HS-5 (cell line): Measurements from ENCODE around the gene IRAK2.

Experiments
- DNase-seq: peaks from one replicate; pipeline ENCODE4 v3.0.0-alpha.2; 2012; ENCODE audit warnings: low read depth

The IRAK2 gene

DNA sequence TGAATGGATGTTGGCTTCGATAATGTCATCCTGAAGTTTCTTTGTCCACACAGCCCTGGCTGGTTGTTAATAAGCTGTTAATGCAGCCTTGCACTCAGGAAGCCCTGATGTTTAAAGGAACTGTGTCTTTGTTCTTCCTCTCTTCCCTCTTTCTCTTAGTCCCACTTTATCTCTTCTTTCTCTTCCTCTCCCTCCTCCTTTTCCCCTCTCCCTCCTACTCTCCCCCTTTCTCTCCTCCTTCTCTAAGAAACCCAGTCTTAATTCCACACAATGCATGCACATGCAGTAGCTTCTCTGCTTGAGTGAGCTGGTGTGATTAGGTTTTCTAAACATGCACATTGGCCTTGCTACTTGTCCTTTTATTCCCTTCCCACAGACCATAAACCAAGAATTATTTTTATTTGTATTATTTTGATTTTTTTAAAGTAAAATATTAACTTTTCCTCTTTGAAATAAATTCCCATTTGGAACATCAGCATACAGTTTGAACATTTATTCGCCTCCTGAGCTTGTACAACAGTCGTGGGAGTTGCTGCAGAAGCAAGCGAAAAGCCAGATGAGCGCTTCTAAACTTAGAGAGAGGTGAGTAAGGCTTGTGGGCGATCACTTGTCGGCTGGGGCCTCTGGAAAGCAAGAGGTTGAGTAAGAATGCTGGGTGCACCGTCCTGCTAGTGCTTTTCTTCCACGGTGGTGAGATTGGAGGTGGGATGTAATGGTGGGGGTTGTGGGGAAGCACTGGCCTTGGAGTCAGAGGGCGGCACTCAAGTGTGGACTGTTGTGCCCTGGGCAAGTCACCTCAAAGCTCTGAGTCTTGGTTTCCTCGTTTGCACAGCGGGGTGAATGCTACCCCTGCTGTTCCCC, 120.8 kb downstream of the IRAK2 start:
- DNase-seq = no peak

DNA sequence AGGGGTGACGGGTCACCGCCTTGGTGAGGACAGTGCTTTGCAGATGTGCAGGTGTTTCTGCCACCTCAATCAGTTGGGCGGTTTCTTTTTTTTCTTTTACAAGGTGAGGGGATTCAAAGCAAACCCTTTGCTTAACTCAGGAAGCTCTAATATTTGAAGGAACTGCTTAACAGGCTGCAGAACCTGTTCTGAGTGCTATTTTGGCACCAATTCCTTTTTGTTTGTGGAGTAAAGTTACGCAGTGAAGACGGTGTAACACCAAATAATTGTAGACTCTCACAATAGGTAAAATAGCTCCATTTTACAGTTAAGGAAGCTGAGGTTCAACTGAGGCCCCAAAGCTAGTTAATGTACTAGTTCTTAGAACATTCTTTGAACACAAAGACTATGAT, 121.4 kb downstream of the IRAK2 start:
- no peak for DNase-seq

DNA sequence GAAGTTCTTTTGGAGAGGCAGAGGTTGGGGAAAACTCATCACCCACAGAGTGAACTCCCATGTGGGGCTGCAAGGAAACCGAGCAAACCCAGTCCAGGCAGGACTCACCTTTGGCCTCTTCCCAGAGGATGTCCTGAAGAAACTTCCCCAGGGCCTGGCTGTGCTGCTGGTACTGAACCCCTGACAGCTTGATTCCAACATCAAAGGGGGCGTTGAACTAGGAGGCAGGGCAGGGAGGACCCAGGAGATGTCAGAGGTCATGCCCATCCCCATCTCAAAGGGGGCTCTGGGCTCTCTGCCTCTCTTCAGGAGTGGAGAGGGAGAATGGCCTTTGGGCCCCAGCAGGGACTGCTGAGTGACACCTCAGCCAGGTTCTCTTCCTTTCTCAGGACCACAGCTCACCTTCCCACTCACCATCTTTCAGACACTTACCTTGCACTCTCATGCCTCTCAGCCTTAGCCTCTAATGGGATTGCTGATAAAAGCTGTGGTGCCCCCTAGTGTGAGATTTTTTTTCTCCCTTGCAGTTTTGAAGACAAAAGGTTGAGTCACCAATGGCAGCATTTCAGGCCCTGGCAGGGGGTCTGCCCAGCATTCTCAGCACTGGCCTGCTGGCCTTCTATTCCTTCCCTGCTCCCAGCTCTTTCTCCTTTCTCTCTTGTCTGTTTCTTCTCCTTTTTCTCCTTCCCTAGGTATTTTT, 122.0 kb downstream of the IRAK2 start:
- peak; percentile 18 for DNase-seq

DNA sequence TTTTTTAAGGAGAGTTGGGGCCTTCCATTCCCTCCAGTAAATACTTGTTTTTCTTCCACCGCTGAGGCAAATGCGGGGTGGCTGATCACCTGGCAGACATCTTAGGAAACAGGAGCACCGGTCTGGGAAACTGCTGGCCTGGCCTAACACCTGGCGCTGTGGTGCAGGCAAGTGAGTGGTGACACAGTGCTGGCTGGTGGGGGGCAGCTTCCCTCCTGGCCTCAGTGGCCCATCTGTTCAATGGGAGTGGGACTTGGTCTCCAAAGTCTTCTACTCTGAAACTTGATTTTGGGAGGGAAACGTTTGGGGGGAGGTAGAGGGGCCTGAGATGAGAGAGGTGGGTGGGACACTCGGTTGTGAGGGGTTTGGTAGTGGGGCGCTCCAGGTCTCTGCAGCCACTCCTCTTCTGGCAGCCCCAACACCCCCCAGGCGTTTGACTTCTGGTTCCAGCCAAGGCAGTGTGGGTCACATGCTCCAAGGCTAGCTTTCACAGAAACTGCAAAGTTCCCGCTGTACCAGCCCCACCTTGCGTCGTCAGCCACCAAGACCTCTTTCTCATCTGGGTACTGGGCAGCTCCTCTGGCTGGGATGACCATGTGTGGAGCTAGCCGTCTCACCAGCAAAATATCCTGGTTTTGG, 123.3 kb downstream of the IRAK2 start:
- DNase-seq = no peak

DNA sequence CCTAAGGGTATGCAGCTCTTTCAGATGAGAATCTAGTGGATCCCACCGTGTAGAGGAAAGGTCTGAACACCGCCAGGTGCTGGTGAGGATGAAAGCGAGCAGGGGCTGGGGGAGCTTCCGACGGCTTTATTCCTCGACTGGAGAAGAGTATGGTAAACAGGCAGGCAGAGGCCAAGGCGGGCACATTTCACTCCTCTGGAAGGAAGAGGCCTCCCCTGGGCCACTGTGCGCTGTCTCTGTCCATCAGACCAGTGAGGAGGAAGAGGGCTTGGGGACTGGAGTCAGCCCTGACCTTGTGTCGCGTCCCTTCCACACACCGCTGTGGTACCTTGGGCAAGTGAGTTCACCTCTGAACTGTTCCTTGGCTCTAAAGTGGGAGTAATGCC, 123.8 kb downstream of the IRAK2 start:
- no peak for DNase-seq

DNA sequence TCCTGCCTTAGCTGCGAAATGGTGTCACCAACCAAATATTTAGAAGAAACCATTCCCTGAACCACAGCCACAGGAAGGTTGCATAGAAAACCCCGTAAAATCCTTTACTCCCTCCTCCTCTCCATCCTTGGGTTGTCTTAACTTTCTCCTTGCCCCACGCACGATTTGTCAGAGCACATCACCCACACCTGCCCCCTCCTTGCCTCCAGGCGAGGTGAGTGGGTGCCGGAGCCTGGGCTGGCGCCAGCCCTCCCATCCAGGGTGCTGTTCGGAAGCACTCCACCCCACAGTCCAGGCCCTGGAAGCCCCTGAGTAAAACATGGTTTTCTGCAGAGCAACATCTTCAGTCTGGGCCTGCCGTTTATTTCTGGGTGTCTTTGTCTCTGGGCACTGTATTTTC, 124.4 kb downstream of the IRAK2 start:
- DNase-seq = no peak

DNA sequence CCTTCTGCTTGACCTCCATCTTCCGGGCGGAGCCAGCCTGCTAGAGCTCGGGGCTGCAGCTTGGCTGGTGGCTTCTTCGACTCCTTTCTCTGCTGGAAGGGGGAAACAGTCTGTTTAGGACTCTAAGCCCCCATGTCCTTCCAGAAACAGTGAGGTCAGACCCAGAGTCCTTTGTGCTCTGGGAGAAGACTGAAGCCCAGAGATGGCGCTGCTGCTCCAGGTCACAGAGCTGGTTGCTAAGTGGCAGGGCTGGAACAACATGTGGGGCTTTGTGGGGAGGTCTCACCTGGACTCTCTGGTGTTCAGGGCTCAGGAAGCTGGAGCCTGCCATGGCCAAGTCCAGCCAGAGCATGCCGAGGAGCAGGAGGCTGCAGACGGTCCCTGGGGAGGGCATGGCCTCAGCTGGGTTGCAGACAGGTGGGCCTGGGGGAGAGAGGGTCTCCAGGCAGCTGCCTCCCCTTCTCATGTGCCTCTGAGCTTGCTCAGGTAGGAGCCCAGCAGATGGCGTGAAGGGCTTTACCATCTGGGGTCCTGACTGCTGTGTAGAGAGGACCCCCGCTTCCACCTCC, 125.2 kb downstream of the IRAK2 start:
- no peak for DNase-seq

DNA sequence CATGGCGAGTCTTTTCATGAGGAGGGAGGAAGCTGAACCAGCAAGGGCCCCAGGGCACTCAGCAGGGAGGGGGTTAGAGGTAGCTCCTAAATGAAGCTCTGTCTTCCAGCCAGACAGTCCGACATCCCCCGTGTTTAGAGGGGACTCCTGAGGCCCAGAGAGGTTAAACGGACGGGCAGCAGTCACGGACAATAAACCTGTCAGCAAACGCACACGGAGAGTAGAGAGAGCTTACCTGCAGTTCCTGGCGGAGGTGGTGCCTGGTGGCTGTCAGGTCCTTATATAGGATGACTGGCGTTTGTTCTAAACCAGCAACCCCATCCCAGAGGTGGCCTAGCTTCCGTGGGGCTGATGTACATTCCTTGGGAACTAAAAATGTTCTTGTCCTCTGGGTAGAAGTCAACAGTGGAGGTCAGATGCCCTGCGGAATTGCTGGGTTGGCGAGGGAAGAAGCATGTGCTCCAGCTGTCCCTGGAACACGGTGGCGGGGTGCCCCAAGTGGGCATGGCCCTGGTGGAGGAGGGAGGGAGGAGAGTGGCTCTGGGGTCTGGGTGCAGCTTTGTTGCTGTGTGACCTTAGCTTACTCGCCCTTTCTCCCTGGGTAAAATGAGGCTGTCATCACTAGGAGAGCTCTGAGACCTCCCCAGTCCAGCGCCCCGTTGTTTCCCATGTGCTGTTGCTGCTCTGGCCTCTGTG, 125.9 kb downstream of the IRAK2 start:
- no peak for DNase-seq

DNA sequence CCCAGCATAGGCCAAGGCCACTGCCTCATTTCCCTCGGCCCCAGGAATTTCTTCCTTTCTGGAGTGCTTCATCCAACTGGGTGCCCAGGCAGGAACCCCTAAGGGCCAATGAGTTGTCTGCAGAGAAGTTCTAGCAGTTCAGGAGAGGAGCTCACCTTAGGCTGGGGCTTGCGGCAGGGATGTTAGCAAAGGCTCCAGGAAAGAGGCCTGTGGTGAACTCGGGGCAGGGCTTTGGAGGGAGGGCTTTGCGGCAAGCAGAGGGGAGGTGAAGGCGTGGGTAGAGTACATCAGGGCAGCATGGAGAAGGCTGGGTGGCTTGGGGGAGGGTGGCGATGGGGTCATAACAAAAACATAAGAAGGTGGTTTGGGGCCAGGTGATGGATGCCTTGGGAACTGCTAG, 126.9 kb downstream of the IRAK2 start:
- DNase-seq = no peak

DNA sequence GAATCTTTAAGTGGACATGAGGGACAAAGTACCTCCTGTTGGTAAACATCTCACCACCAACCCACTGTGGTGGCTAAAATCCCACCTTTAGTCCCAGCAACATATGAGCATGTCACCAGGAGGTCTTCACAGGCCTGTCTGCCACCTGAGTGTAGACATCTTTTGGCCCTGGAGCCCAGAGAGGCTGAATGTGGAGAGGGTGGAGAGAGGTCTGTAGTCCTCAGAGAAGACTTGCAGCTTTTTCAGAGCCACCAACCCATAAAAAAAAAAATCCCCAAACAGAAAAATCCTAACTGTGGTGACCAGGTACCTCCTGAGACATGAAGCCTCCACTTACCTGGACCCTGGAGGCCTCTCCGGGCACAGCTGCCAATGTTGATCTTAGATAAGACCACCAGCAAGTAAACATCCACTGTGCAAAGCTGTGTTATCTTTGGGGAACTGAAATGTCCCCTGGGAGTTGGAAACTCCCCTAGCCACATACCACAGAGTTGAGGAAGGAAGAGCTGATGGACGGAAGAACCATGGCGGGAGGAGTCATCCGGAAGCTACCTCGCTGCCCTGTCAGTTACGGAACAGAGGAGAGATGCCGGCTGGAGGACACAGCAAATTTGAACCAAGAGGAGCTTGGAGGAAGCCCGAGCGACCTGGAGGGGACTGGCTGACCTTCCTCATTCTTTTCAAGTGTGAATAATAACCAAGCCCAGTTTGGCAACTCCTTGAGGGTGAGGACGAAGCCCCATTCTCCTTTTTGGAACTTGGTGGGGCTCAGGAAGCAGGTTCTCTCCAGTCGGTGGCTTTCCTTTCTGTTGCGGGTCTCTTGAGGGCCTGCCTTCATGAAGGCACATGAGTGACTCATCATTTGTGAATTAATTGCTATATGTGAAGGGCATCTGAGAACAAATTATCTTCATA, 128.0 kb downstream of the IRAK2 start, which contains the start of gene GHRL:
GHRL (minus strand) TSS at position 443 of the 915 bp plus-strand sequence. CDS start 2,767 bp downstream, outside the sequence.
- no peak for DNase-seq
